GM23338 (cell line): ENCODE measurements around the gene TRABD. TPM values are rescaled to one million over a fixed set of nuclear protein-coding genes. Genes with fewer than 3 reads are reported as not detected.

Experiments
- ATAC-seq: fragments of 200-7000 bp; cut with Tn5 transposase; 3 replicates; pipeline ENCODE4 v1.9.1; 2020
- DNase-seq: peaks from one replicate; pipeline ENCODE4 v3.0.0-alpha.2; 2015; ENCODE audit warnings: low spot score
- H2AFZ ChIP-seq: fragments of 200-600 bp; sonication (generic); 2 replicates; pipeline ENCODE4 v1.8.0; 2016; ENCODE audit warnings: antibody characterized with exemption, mild to moderate bottlenecking, moderate library complexity
- H3F3A ChIP-seq: fragments of 200-600 bp; sonication (generic); replicated peaks from 2 replicates; pipeline ENCODE4 v1.8.0; 2017; ENCODE audit warnings: antibody characterized with exemption, mixed run types, low read depth
- H3K27ac ChIP-seq: fragments of 200-600 bp; sonication (generic); 2 replicates; pipeline ENCODE4 v1.6.1; 2016; ENCODE audit warnings: low read depth
- H3K27me3 ChIP-seq: fragments of 200-600 bp; sonication (generic); 2 replicates; pipeline ENCODE4 v1.8.0; 2016; ENCODE audit warnings: mild to moderate bottlenecking, mixed run types, moderate library complexity; ENCODE audit not compliant: insufficient read depth
- H3K36me3 ChIP-seq: fragments of 200-600 bp; sonication (generic); 2 replicates; pipeline ENCODE4 v1.8.0; 2016; ENCODE audit warnings: mild to moderate bottlenecking; ENCODE audit not compliant: insufficient read depth
- H3K4me1 ChIP-seq: fragments of 200-600 bp; sonication (generic); 2 replicates; pipeline ENCODE4 v1.8.0; 2016; ENCODE audit warnings: mild to moderate bottlenecking, moderate library complexity; ENCODE audit not compliant: insufficient read depth
- H3K4me2 ChIP-seq: fragments of 200-600 bp; sonication (generic); 2 replicates; pipeline ENCODE4 v1.7.1; 2017; ENCODE audit warnings: mixed run types
- H3K4me3 ChIP-seq: fragments of 200-600 bp; sonication (generic); 2 replicates; pipeline ENCODE4 v1.6.1; 2016; ENCODE audit warnings: mixed run types
- H3K79me2 ChIP-seq: fragments of 200-600 bp; sonication (generic); replicated peaks from 2 replicates; pipeline ENCODE4 v1.8.0; 2017; ENCODE audit warnings: mild to moderate bottlenecking; ENCODE audit not compliant: insufficient read depth
- H3K9me2 ChIP-seq: fragments of 200-600 bp; sonication (generic); 2 replicates; pipeline ENCODE4 v1.8.0; 2017; ENCODE audit not compliant: insufficient read depth
- H4K20me1 ChIP-seq: fragments of 200-600 bp; sonication (generic); replicated peaks from 2 replicates; pipeline ENCODE4 v1.8.0; 2017; ENCODE audit warnings: mild to moderate bottlenecking; ENCODE audit not compliant: insufficient read depth
- H3K27ac Mint-ChIP-seq: 2 replicates; pipeline ENCODE4 v1.8.0; 2020; ENCODE audit warnings: inconsistent platforms, mild to moderate bottlenecking, moderate library complexity, mixed read lengths
- H3K27me3 Mint-ChIP-seq: 3 replicates; pipeline ENCODE4 v1.8.0; 2022; ENCODE audit warnings: low read depth, mild to moderate bottlenecking, moderate library complexity, mixed read lengths, inconsistent platforms; ENCODE audit not compliant: insufficient read depth, poor library complexity
- H3K36me3 Mint-ChIP-seq: 3 replicates; pipeline ENCODE4 v1.8.0; 2021; ENCODE audit warnings: low read depth, mild to moderate bottlenecking, inconsistent platforms, moderate library complexity, mixed read lengths
- H3K4me1 Mint-ChIP-seq: 3 replicates; pipeline ENCODE4 v1.8.0; 2020; ENCODE audit warnings: mild to moderate bottlenecking, inconsistent platforms, mixed read lengths
- H3K4me3 Mint-ChIP-seq: 3 replicates; pipeline ENCODE4 v1.8.0; 2021; ENCODE audit warnings: moderate library complexity, mild to moderate bottlenecking, inconsistent platforms, mixed read lengths
- H3K9me3 Mint-ChIP-seq: 3 replicates; pipeline ENCODE4 v1.8.0; 2020; ENCODE audit warnings: moderate library complexity, mild to moderate bottlenecking, inconsistent platforms, mixed read lengths
- CREB1 ChIP-seq: fragments of 250-450 bp; sonication (Bioruptor Pico); IDR thresholded peaks from 2 replicates; pipeline ENCODE4 v1.5.0; 2020; ENCODE audit warnings: low read depth, mild to moderate bottlenecking, moderate library complexity
- EZH2 ChIP-seq: fragments of 200-600 bp; sonication (generic); IDR thresholded peaks from one replicate; pipeline ENCODE4 v1.8.0; 2017; ENCODE audit warnings: antibody characterized with exemption, mild to moderate bottlenecking, low read depth; ENCODE audit not compliant: unreplicated experiment
- EZH2phosphoT487 ChIP-seq: fragments of 200-600 bp; sonication (generic); IDR thresholded peaks from one replicate; pipeline ENCODE4 v1.8.1; 2018; ENCODE audit warnings: antibody characterized with exemption; ENCODE audit not compliant: unreplicated experiment
- JUNB ChIP-seq: IDR thresholded peaks from one replicate; pipeline ENCODE4 v1.6.1; 2016; ENCODE audit warnings: antibody characterized with exemption; ENCODE audit not compliant: unreplicated experiment
- NANOG ChIP-seq: IDR thresholded peaks from 2 replicates; pipeline ENCODE4 v1.6.1; 2016; ENCODE audit warnings: antibody characterized with exemption, borderline replicate concordance
- POLR2AphosphoS5 ChIP-seq: IDR thresholded peaks from 2 replicates; pipeline ENCODE4 v1.6.1; 2016; ENCODE audit warnings: antibody characterized with exemption, low read depth
- STAT1 ChIP-seq: IDR thresholded peaks from one replicate; pipeline ENCODE4 v1.6.1; 2016; ENCODE audit warnings: antibody characterized with exemption; ENCODE audit not compliant: unreplicated experiment
- ZNF114 ChIP-seq: fragments of 250-450 bp; sonication (Bioruptor Pico); IDR thresholded peaks from 2 replicates; pipeline ENCODE4 v1.5.0; 2020; ENCODE audit warnings: mild to moderate bottlenecking, moderate library complexity
- ZNF331 ChIP-seq: fragments of 250-450 bp; sonication (Bioruptor Pico); IDR thresholded peaks from 2 replicates; pipeline ENCODE4 v1.5.0; 2020; ENCODE audit warnings: low read depth, mild to moderate bottlenecking, moderate library complexity
- ZNF462 ChIP-seq: fragments of 250-450 bp; sonication (Bioruptor Pico); IDR thresholded peaks from 2 replicates; pipeline ENCODE4 v1.5.0; 2020; ENCODE audit warnings: mild to moderate bottlenecking, moderate library complexity
- polyA plus RNA-seq: library from polyadenylated mRNA; unstranded; fragments of >200 nt; fragmentation: Nextera tagmentation; extraction: Ambion mirVana; gene quantifications from 2 replicates; pipeline ENCODE4 v1.2.1, GENCODE V29; 2016
- total RNA-seq: library from RNA; depleted of rRNA; stranded (reverse); fragments of >200 nt; shearing (Covaris generic); gene quantifications from 2 replicates; pipeline ENCODE4 v1.2.3, GENCODE V29; 2014
- TF ChIP-seq, protein P1 (sequence below), 2 experiments: fragments of 200-600 bp in 1 of 2; sonication (generic) in 1 of 2; conservative IDR thresholded peaks; 2 replicates each; pipeline versions ENCODE4 v1.5.1 to v1.6.1; 2016 to 2017; ENCODE audit warnings: antibody characterized with exemption in 2 of 2, low read depth in 2 of 2, mild to moderate bottlenecking in 2 of 2, moderate library complexity in 1 of 2
- TF ChIP-seq, protein P2 (sequence below): IDR thresholded peaks from 2 replicates; pipeline ENCODE4 v1.6.1; 2016; ENCODE audit warnings: antibody characterized with exemption
- TF ChIP-seq, protein P3 (sequence below): IDR thresholded peaks from one replicate; pipeline ENCODE4 v1.6.1; 2018; ENCODE audit warnings: antibody characterized with exemption; ENCODE audit not compliant: unreplicated experiment

The TRABD gene
- total and polyA plus RNA-seq, 2 experiments from 2014 or later, result 44.1 to 66.1 TPM

DNA sequence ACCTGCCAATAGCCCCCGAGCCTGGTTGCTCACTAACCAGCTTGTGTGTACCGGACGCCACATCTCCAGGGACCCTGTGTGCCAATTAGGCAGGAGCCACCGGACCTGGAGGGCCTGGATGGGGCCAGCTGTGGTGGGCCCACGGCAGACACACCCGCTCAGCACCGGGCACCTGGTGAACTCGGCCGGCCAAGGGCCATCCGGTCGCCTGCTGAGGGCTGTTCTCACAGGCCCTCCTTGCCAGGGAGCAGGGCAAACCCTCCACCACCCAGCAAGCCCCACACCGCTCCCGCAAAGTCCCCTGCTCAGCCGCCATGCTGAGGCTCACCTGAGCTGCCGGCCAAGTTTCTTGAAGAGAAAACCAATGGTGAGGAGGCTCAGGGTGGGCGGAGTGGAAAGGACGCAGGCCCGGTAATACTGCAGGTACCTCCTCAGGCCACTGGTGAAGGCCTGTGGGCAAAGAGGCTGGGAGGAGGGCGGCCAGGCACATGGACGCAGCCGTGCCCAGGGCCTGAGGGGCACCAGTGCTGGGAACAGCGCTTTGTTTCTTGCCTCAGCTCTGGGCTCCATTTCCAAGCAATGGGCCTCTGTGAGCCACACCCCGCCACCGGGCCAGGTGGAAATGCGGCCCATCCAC lies 42.0 kb downstream of the TRABD start:
- Mint-ChIP-seq H3K4me3 (no peak overlapping the region), H3K4me1 (no peaks in the 10 kb centered on the region), H3K36me3 (peaks cover 18% of the 10 kb centered on the region), H3K27ac (no peak overlapping the region), H3K27me3 (peaks cover 7% of the 10 kb centered on the region), H3K9me3 (no peaks in the 10 kb centered on the region)
- Histone ChIP-seq H3K4me3 (no peak overlapping the region), H4K20me1 (peaks cover 9% of the 10 kb centered on the region), H3K36me3 (no peaks in the 10 kb centered on the region), H3K27me3 (no peaks in the 10 kb centered on the region), H3K27ac (no peak overlapping the region), H2AFZ (no peak overlapping the region), H3K9me2 (no peaks in the 10 kb centered on the region), H3K79me2 (no peaks in the 10 kb centered on the region), H3K4me2 (no peak overlapping the region), H3K4me1 (no peaks in the 10 kb centered on the region), H3F3A (no peaks in the 10 kb centered on the region)
- ATAC-seq (no peak), DNase-seq (no peak)
- TF ChIP-seq, protein P1, sequence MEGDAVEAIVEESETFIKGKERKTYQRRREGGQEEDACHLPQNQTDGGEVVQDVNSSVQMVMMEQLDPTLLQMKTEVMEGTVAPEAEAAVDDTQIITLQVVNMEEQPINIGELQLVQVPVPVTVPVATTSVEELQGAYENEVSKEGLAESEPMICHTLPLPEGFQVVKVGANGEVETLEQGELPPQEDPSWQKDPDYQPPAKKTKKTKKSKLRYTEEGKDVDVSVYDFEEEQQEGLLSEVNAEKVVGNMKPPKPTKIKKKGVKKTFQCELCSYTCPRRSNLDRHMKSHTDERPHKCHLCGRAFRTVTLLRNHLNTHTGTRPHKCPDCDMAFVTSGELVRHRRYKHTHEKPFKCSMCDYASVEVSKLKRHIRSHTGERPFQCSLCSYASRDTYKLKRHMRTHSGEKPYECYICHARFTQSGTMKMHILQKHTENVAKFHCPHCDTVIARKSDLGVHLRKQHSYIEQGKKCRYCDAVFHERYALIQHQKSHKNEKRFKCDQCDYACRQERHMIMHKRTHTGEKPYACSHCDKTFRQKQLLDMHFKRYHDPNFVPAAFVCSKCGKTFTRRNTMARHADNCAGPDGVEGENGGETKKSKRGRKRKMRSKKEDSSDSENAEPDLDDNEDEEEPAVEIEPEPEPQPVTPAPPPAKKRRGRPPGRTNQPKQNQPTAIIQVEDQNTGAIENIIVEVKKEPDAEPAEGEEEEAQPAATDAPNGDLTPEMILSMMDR (conservative IDR thresholded peaks at IDR 0.05; ENCODE audit: low read depth in 2 of 2), result no peak
- TF ChIP-seq ZNF462 (CRISPR knock-in tag), result no peak
- no peak for TF ChIP-seq ZNF331 (CRISPR knock-in tag)
- TF ChIP-seq, protein P2, sequence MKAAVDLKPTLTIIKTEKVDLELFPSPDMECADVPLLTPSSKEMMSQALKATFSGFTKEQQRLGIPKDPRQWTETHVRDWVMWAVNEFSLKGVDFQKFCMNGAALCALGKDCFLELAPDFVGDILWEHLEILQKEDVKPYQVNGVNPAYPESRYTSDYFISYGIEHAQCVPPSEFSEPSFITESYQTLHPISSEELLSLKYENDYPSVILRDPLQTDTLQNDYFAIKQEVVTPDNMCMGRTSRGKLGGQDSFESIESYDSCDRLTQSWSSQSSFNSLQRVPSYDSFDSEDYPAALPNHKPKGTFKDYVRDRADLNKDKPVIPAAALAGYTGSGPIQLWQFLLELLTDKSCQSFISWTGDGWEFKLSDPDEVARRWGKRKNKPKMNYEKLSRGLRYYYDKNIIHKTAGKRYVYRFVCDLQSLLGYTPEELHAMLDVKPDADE, result no peak
- no peak for TF ChIP-seq STAT1
- no peak for TF ChIP-seq JUNB
- TF ChIP-seq, protein P3, sequence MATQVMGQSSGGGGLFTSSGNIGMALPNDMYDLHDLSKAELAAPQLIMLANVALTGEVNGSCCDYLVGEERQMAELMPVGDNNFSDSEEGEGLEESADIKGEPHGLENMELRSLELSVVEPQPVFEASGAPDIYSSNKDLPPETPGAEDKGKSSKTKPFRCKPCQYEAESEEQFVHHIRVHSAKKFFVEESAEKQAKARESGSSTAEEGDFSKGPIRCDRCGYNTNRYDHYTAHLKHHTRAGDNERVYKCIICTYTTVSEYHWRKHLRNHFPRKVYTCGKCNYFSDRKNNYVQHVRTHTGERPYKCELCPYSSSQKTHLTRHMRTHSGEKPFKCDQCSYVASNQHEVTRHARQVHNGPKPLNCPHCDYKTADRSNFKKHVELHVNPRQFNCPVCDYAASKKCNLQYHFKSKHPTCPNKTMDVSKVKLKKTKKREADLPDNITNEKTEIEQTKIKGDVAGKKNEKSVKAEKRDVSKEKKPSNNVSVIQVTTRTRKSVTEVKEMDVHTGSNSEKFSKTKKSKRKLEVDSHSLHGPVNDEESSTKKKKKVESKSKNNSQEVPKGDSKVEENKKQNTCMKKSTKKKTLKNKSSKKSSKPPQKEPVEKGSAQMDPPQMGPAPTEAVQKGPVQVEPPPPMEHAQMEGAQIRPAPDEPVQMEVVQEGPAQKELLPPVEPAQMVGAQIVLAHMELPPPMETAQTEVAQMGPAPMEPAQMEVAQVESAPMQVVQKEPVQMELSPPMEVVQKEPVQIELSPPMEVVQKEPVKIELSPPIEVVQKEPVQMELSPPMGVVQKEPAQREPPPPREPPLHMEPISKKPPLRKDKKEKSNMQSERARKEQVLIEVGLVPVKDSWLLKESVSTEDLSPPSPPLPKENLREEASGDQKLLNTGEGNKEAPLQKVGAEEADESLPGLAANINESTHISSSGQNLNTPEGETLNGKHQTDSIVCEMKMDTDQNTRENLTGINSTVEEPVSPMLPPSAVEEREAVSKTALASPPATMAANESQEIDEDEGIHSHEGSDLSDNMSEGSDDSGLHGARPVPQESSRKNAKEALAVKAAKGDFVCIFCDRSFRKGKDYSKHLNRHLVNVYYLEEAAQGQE, result no peak
- TF ChIP-seq NANOG, result no peak
- no peak for TF ChIP-seq ZNF114 (CRISPR knock-in tag)
- TF ChIP-seq POLR2AphosphoS5, result no peak
- no peak for TF ChIP-seq CREB1 (CRISPR knock-in tag)
- no peak for TF ChIP-seq EZH2phosphoT487
- TF ChIP-seq EZH2, result no peak
